Neural cell (in vitro differentiated cells): ENCODE measurements around the gene CKM. TPM values are rescaled to one million over a fixed set of nuclear protein-coding genes. Genes with fewer than 3 reads are reported as not detected.

Experiments
- H2AFZ ChIP-seq: fragments of 200-600, 300-800 bp; sonication (generic), shearing (Covaris generic); 2 replicates; pipeline ENCODE4 v1.6.0; 2014; ENCODE audit warnings: low read depth, mild to moderate bottlenecking, antibody characterized with exemption, low read length, moderate library complexity
- H3F3A ChIP-seq: fragments of 200-600 bp; shearing (Covaris generic); 2 replicates; pipeline ENCODE4 v1.6.1; 2016; ENCODE audit warnings: mild to moderate bottlenecking, moderate library complexity, mixed read lengths, antibody characterized with exemption, low read length; ENCODE audit not compliant: insufficient read depth, poor library complexity, severe bottlenecking
- H3K27ac ChIP-seq: fragments of 200-600, 300-800 bp; sonication (generic), shearing (Covaris generic); 2 replicates; pipeline ENCODE4 v1.5.1; 2014; ENCODE audit warnings: mild to moderate bottlenecking, low read length, moderate library complexity
- H3K27me3 ChIP-seq: fragments of 300-800, 200-600 bp; sonication (generic), shearing (Covaris generic); 2 replicates; pipeline ENCODE4 v1.6.0; 2014; ENCODE audit warnings: mild to moderate bottlenecking, low read depth, low read length, moderate library complexity; ENCODE audit not compliant: insufficient read depth
- H3K36me3 ChIP-seq: fragments of 300-800, 200-600 bp; sonication (generic), shearing (Covaris generic); 2 replicates; pipeline ENCODE4 v1.5.1; 2014; ENCODE audit warnings: mild to moderate bottlenecking, antibody characterized with exemption, low read length, moderate library complexity; ENCODE audit not compliant: insufficient read depth
- H3K4me2 ChIP-seq: fragments of 300-800, 200-600 bp; sonication (generic), shearing (Covaris generic); 2 replicates; pipeline ENCODE4 v1.6.0; 2014; ENCODE audit warnings: mild to moderate bottlenecking, low read length
- H3K4me3 ChIP-seq: fragments of 300-800, 200-600 bp; sonication (generic), shearing (Covaris generic); 2 replicates; pipeline ENCODE4 v1.5.1; 2014; ENCODE audit warnings: mild to moderate bottlenecking, low read length, moderate library complexity
- H3K79me2 ChIP-seq: fragments of 200-600 bp; shearing (Covaris generic); replicated peaks from 2 replicates; pipeline ENCODE4 v1.6.0; 2014; ENCODE audit warnings: mild to moderate bottlenecking, low read length, moderate library complexity; ENCODE audit not compliant: insufficient read depth
- H3K9ac ChIP-seq: fragments of 300-800, 200-600 bp; sonication (generic), shearing (Covaris generic); 2 replicates; pipeline ENCODE4 v1.6.1; 2016; ENCODE audit warnings: mild to moderate bottlenecking, low read length, mixed read lengths
- H3K9me2 ChIP-seq: fragments of 200-600 bp; shearing (Covaris generic); 2 replicates; pipeline ENCODE4 v1.6.1; 2016; ENCODE audit warnings: mild to moderate bottlenecking, low read length, mixed read lengths; ENCODE audit not compliant: insufficient read depth
- H3K9me3 ChIP-seq: fragments of 200-600, 300-800 bp; sonication (generic), shearing (Covaris generic); 2 replicates; pipeline ENCODE4 v1.6.1; 2016; ENCODE audit warnings: mild to moderate bottlenecking, mixed run types, low read length, moderate library complexity, mixed read lengths
- H4K20me1 ChIP-seq: fragments of 200-600 bp; shearing (Covaris generic); 2 replicates; pipeline ENCODE4 v1.6.1; 2016; ENCODE audit warnings: mild to moderate bottlenecking, mixed run types; ENCODE audit not compliant: insufficient read depth
- EP300 ChIP-seq: fragments of 450-650 bp; conservative IDR thresholded peaks from 2 replicates; pipeline ENCODE4 v1.6.1; 2014; ENCODE audit warnings: antibody characterized with exemption, mild to moderate bottlenecking, moderate library complexity; ENCODE audit not compliant: poor library complexity, severe bottlenecking
- EZH2 ChIP-seq: fragments of 200-600, 300-800 bp; shearing (Covaris generic), sonication (generic); IDR thresholded peaks from 2 replicates; pipeline ENCODE4 v1.6.1; 2014; ENCODE audit warnings: antibody characterized with exemption, low read length, borderline replicate concordance, mild to moderate bottlenecking; ENCODE audit not compliant: insufficient read depth, poor library complexity, severe bottlenecking
- MXI1 ChIP-seq: fragments of 450-650 bp; conservative IDR thresholded peaks from 2 replicates; pipeline ENCODE4 v1.6.1; 2014; ENCODE audit warnings: antibody characterized with exemption, mild to moderate bottlenecking; ENCODE audit not compliant: poor library complexity, severe bottlenecking
- POLR2AphosphoS5 ChIP-seq: IDR thresholded peaks from 2 replicates; pipeline ENCODE4 v1.6.1; 2012
- RAD21 ChIP-seq: fragments of 450-650 bp; conservative IDR thresholded peaks from 2 replicates; pipeline ENCODE4 v1.6.1; 2014; ENCODE audit warnings: antibody characterized with exemption, mild to moderate bottlenecking, moderate library complexity
- SMC3 ChIP-seq: fragments of 450-650 bp; conservative IDR thresholded peaks from 2 replicates; pipeline ENCODE4 v1.6.1; 2014; ENCODE audit warnings: antibody characterized with exemption, mild to moderate bottlenecking, moderate library complexity; ENCODE audit not compliant: poor library complexity
- TAF1 ChIP-seq: IDR thresholded peaks from 2 replicates; pipeline ENCODE4 v1.6.1; 2012; ENCODE audit warnings: low read depth
- polyA plus RNA-seq: library from polyadenylated mRNA; depleted of rRNA; stranded (reverse); fragments of >200 nt; gene quantifications from 2 replicates; pipeline ENCODE4 v1.2.3, GENCODE V29; 2014
- TF ChIP-seq, protein P1 (sequence below): fragments of 450-650 bp; IDR thresholded peaks from 2 replicates; pipeline ENCODE4 v1.5.1; 2014; ENCODE audit warnings: antibody characterized with exemption, mild to moderate bottlenecking, moderate library complexity; ENCODE audit not compliant: poor library complexity, severe bottlenecking
- TF ChIP-seq, protein P2 (sequence below): IDR thresholded peaks from 2 replicates; pipeline ENCODE4 v1.6.1; 2012; ENCODE audit warnings: borderline replicate concordance

The CKM gene
- polyA plus RNA-seq, 1 donor from 2014 or later, result 0.14 TPM

DNA sequence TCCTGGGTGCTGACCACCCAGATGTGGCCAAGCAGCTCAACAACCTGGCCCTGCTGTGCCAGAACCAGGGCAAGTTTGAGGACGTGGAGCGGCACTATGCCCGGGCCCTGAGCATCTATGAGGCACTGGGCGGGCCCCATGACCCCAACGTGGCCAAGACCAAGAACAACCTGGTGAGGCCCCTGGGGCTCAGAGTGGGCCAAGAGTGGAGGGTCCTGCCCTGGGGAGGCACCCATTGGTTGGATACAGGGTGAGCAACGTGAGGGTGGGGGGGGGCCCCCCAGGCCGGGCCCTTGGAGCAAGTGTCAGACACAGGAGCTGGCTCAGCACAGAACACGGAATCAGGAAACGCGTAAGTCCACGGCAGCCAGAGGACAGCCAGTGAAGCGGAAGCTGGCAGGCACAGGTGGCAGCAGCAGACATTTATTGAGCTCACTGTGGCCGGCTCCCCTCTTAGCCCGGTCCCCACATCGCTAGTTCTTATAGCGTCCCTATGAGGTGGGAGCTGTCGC is 26.8 kb upstream of the CKM start:
- Histone ChIP-seq H3K36me3 (no peaks in the 10 kb centered on the region), H3K9ac (no peak overlapping the region), H2AFZ (no peak overlapping the region), H3K4me2 (no peak overlapping the region), H3K79me2 (no peaks in the 10 kb centered on the region), H3K4me3 (no peak overlapping the region), H3F3A (no peaks in the 10 kb centered on the region), H3K9me3 (no peaks in the 10 kb centered on the region), H4K20me1 (no peaks in the 10 kb centered on the region), H3K27me3 (no peaks in the 10 kb centered on the region), H3K9me2 (no peaks in the 10 kb centered on the region), H3K27ac (no peak overlapping the region)
- no peak for TF ChIP-seq MXI1
- TF ChIP-seq, protein P1, sequence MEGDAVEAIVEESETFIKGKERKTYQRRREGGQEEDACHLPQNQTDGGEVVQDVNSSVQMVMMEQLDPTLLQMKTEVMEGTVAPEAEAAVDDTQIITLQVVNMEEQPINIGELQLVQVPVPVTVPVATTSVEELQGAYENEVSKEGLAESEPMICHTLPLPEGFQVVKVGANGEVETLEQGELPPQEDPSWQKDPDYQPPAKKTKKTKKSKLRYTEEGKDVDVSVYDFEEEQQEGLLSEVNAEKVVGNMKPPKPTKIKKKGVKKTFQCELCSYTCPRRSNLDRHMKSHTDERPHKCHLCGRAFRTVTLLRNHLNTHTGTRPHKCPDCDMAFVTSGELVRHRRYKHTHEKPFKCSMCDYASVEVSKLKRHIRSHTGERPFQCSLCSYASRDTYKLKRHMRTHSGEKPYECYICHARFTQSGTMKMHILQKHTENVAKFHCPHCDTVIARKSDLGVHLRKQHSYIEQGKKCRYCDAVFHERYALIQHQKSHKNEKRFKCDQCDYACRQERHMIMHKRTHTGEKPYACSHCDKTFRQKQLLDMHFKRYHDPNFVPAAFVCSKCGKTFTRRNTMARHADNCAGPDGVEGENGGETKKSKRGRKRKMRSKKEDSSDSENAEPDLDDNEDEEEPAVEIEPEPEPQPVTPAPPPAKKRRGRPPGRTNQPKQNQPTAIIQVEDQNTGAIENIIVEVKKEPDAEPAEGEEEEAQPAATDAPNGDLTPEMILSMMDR, result no peak
- TF ChIP-seq EZH2, result no peak

DNA sequence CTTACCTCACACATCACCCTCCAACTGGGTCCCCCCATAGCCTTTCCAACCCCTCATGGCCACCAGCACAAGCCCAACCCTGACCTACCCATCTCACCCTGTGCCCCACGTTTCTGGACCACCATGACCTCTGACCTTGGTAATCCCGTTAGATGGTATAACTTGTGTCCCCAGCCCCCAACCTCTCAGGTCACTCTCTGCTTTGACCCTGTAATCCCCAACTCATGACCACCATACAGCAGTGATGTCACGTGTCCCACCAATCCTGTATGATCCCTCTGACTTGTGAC is 26.4 kb upstream of the CKM start:
- Histone ChIP-seq H3K9me3 (no peaks in the 10 kb centered on the region), H3K36me3 (no peaks in the 10 kb centered on the region), H3F3A (no peaks in the 10 kb centered on the region), H3K79me2 (no peaks in the 10 kb centered on the region), H3K27ac (no peak overlapping the region), H2AFZ (no peak overlapping the region), H4K20me1 (no peaks in the 10 kb centered on the region), H3K9me2 (no peaks in the 10 kb centered on the region), H3K4me2 (no peak overlapping the region), H3K9ac (no peak overlapping the region), H3K4me3 (no peak overlapping the region), H3K27me3 (no peaks in the 10 kb centered on the region)
- TF ChIP-seq MXI1 (no peak), POLR2AphosphoS5 (no peak), EZH2 (no peak), TAF1 (no peak), EP300 (no peak), RAD21 (no peak), SMC3 (no peak)
- TF ChIP-seq, protein P1, result no peak
- TF ChIP-seq, protein P2, sequence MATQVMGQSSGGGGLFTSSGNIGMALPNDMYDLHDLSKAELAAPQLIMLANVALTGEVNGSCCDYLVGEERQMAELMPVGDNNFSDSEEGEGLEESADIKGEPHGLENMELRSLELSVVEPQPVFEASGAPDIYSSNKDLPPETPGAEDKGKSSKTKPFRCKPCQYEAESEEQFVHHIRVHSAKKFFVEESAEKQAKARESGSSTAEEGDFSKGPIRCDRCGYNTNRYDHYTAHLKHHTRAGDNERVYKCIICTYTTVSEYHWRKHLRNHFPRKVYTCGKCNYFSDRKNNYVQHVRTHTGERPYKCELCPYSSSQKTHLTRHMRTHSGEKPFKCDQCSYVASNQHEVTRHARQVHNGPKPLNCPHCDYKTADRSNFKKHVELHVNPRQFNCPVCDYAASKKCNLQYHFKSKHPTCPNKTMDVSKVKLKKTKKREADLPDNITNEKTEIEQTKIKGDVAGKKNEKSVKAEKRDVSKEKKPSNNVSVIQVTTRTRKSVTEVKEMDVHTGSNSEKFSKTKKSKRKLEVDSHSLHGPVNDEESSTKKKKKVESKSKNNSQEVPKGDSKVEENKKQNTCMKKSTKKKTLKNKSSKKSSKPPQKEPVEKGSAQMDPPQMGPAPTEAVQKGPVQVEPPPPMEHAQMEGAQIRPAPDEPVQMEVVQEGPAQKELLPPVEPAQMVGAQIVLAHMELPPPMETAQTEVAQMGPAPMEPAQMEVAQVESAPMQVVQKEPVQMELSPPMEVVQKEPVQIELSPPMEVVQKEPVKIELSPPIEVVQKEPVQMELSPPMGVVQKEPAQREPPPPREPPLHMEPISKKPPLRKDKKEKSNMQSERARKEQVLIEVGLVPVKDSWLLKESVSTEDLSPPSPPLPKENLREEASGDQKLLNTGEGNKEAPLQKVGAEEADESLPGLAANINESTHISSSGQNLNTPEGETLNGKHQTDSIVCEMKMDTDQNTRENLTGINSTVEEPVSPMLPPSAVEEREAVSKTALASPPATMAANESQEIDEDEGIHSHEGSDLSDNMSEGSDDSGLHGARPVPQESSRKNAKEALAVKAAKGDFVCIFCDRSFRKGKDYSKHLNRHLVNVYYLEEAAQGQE, result no peak
